Measurements from ENCODE around the gene MYH9.
"Not testable (repeated sequence)": the region's sequence is repeated elsewhere in the genome, so short reads cannot be mapped to it uniquely, and the experiment has no call there.

Gene MYH9

DNA sequence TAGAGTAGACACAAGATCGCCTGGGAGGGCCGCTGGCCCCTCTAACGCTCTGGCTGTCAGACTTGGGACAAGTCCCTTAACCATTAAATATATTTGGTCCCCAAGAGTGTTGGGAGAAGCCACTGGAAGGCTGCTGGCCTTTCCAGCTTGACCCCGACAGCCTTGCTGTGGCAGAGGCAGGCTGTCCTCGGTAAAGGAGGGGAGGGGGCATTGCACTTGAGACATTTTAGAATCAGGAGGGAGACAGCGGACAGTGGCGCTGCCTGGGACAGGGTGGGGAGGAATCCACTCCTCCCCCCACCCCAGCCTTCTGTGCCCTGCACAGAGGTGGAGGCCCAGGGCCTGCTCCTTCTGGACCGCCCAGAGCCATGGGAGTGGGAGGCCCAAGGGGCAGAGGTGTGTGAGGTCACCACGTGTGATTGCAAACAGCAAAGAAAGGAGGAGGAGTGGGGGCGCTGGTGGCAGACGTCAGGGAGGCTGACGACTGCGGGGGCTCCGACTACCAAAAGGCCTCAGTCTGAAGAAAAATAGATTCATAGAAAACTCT, 105.9 kb downstream of the MYH9 start:
- in situ Hi-C loops (cut with MboI; ENCODE audit: low sequenced_read_pairs): no loop called here

DNA sequence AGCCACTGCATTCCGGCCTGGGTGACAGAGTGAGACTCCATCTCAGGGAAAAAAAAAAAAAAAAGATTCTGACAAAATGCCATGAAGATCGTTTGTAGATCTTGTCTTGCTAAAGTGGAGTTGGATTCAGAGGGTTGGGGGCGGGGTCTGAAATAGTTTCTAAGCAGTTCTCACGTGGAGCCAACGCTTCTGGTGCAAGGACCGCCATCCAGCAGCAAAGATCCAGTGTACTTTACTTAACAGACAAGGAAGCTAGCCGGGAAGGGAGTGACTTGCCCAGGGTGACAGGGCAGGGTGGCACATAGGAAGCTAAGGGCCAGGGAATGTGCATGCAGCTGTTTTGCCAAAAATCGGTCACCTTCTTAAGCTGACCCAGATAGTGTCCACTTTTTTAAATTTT, 107.4 kb downstream of the MYH9 start:
- in situ Hi-C loops (cut with MboI; ENCODE audit: low sequenced_read_pairs): no loop called here

DNA sequence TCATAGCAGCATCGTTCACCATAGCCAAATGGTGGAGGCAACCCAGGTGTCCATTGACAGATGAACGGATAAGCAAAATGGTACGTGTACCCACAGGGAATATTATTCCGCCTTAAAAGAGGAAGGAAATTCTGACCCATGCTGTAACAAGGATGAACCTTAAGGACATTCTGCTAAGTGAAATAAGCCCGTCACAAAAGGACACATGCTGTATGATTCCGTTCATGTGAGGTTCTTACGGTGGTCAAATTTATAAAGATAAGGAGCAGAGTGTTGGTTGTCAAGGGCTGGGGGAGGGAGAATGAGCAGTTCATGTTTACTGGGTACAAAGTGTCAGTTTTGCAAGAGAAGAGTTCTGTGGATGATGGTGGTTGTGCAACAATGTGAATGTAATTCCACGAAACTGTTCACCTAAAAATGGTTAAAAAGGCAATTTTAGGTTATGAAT, 108.5 kb downstream of the MYH9 start:
- in situ Hi-C loops (cut with MboI; ENCODE audit: low sequenced_read_pairs): no loop called here

DNA sequence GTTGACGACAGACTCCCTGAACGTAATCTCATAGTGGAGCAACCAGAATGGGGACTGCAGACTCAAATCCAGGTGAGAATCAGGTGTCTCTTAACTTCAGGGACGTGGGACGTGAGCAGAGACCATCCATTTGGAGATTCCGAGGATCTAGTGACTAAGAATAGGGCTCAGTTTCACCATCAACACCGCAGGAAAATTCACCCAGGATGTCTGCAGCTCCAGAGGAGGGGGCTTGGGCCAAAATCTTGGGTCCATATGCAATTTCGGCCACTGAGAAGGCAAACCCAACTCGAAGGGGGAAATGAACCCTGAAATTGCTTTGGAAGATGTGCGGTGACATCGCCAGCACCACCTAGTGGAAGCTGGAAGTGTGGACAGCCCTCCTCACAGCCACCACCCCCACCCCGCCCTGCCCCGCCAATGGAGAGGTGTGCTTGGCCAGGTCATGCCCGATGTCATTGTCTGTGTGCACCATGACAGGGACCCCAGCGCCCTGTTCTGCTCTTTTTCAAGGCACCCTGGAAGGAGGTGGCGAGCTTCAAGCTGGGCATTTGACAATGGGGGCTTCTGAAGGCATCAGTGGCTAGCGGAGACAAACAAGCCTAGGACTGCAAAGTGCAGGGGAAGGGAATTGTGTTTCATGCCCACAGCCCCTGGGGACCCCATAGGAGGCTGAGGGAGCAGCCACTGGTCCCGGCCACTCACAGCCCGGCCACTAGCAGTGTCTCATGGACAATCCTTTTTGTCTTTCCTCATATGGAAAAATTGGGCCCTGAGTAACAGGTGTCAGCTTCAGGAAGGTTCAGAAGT, 110.1 kb downstream of the MYH9 start:
- in situ Hi-C loops (cut with MboI; ENCODE audit: low sequenced_read_pairs): no loop called here

DNA sequence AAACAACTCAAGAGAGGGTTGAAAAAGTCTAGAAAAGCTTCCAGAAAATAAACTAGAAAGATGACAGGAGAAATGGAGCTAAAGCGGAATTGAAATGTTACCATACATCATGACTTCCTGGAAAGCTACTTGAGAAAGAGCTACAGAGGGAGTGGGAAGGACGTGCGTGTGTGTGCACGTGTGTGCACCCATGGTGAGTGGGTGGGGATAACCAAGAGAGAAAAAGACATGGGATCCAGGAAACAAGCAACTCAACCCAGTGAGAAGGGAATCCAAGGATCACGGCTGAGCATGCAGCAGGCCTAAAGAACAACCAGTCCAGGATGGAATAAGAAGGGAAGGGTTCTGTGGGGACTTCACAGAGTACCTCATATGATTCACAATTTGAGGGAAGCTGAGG, 113.2 kb downstream of the MYH9 start:
- in situ Hi-C loops (cut with MboI; ENCODE audit: low sequenced_read_pairs): no loop called here

DNA sequence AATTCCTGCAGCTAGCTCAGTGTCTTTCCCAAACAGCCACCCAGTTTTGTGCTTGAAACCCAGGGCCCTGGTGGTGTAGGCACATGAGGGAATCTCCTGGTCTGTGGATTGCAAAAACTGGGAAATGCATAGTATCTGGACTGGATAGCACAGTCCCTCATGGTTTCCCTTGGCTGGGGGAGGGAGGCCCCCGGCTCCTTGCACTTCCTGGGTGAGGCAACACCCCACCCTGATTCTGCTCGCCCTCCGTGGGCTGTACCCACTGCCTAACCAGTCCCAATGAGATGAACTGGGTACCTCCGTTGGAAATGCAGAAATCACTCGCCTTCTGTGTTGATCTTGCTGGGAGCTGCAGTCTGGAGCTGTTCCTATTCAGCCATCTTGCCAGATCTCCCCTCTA, 115.8 kb downstream of the MYH9 start:
- in situ Hi-C loops (cut with MboI; ENCODE audit: low sequenced_read_pairs): not testable (repeated sequence)

DNA sequence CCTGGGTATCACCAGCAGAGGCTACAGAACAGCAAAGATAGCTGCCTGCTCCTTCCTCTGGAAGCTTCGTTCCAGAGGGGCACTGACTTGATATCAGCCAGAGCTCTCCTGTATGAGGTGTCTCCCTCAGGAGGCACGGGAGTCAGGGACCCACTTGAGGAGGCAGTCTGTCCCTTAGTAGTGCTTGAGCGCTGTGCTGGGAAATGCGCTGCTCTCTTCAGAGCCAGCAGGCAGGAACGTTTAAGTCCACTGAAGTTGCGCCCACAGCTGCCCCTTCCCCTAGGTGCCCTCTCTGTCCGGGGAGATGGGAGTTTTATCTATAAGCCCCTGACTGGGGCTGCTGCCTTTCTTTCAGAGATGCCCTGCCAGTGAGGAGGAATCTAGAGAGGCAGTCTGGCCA, 116.5 kb downstream of the MYH9 start:
- in situ Hi-C loops (cut with MboI; ENCODE audit: low sequenced_read_pairs): not testable (repeated sequence)

DNA sequence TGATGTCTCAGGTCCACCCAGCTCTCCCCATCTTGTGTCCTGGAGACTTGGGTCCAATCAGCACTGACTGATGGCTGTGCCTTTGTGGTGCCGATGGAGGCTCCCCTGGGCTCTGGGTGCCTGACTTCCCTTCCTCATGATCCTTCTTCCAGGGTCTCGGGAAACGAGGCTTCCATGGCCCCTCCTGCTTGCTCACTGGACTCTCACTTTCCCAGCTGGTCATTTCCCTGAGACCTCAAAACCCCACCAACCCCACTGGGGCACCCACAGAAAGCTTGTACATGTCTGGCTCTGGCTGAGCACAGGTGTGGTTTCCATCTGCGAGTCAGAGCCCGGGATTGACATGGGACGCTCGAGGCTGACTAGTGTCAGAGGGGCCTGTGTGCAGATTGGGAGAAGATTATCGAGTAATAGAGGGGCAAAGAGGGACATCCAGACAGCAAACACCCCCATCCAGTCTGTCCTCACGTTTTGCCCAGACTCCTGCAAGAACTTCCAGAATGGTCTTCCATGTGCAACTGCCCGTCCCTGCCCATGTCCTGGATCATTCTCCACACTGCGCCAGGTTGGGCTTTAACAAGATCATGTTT, 119.8 kb downstream of the MYH9 start:
- in situ Hi-C loops (cut with MboI; ENCODE audit: low sequenced_read_pairs): no loop called here

DNA sequence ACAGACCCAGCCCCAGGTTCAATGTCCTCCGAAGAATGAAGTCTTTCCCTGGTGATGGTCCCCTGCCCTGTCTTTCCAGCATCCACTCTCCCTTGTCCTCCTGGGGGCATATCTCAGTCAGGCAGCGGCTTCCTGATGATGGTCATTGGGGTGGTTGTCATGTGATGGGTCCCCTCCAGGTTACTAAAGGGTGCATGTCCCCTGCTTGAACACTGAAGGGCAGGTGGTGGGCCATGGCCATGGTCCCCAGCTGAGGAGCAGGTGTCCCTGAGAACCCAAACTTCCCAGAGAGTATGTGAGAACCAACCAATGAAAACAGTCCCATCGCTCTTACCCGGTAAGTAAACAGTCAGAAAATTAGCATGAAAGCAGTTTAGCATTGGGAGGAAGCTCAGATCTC, 120.7 kb downstream of the MYH9 start:
- in situ Hi-C loops (cut with MboI; ENCODE audit: low sequenced_read_pairs): no loop called here

DNA sequence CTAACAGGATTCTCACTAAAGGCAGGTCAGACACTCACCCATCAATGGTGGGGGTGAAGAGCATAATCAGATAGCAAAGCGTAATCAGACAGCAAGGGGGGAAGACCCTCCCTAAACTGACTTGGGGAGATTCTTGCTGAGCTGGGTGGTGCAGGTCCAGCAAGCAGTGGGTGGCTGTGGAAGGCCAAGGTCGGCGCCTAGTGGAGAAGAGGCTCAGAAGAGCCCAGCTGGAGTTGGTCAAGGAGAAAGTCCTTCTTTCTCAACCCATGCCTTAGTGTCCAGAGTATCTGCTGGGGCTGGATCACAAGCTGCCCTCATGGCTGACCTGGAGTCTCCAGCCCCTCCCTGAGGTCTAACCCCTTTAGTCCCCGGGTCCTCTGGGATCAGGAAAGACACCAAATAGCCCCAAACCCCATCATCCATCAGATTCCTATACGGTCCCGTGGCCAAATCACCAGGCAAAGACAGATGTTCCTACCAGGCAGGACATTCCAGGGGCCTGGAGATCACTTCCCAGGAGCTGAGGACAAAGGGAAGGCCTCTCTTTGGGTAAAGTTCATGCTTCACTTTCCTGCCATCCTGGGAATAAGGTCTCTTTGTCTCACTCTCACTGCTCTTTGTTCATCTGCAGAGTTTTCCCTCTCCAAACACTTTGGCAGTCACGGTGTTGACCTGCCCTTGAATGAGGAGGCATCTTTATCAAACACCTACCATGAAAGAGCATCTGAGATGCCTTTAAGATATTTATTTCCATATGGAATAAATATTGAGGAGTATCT, 123.7 kb downstream of the MYH9 start:
- in situ Hi-C loops (cut with MboI; ENCODE audit: low sequenced_read_pairs): not testable (repeated sequence)

DNA sequence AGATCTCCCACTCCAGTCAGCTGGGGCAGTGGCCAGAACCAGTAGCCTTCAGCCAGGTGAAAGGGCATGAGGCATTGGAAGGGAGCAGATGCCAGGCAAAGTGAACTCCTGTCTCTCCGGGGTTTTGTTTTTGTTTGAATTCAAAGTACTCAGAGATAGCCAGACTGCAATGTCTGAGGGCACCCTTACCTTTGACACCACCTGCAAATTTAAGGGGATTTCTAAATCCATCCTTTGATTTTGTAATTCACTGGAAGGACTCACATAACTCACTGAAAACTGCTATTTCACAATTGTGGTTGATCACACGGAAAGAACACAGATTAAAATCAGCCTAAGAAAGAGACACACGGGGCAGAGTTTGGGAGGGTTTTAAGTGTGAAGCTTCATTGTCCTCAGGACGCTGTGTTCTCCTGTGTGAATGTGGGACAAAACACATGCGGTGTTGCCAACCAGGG, 124.5 kb downstream of the MYH9 start:
- in situ Hi-C loops (cut with MboI; ENCODE audit: low sequenced_read_pairs): not testable (repeated sequence)

DNA sequence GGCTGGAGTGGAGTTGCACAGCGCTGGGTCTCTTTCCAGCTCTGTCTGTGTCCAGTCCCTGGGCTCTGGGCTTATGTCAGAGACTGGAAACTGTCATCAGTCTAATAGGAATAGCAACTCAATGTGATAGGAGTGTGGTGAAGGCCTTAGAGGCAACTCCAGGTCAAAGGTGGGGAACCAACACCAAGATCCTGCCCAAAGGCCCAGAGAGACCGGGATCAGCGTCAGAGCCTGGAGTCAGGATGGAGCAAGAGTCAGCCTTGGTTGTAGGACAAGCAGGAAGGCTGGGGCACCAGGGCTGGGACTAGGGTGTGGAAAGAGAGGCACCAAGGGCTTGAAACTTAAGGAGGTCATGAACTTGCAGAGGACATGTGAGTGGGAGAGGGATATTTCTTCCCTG, 125.5 kb downstream of the MYH9 start:
- in situ Hi-C loops (cut with MboI; ENCODE audit: low sequenced_read_pairs): not testable (repeated sequence)

DNA sequence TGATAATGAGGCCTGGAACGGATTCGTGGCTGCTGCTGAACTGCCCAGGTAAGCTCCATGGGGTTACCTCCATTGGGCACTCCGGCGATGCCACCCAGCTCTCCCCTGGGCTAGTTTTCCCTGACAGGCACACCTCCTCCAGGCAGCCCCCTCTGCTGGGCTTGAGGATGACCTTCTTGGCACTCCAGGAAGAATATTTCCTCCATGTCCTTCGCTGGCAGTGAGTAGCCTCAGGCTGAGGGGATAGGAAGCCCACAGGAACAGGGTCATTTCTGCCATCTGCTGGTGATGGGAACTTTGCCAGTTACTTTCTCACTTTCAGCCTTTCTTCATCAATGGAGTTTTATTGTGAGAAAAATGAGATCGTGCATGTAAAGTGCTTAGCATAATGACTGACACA, 126.1 kb downstream of the MYH9 start:
- in situ Hi-C loops (cut with MboI; ENCODE audit: low sequenced_read_pairs): not testable (repeated sequence)

DNA sequence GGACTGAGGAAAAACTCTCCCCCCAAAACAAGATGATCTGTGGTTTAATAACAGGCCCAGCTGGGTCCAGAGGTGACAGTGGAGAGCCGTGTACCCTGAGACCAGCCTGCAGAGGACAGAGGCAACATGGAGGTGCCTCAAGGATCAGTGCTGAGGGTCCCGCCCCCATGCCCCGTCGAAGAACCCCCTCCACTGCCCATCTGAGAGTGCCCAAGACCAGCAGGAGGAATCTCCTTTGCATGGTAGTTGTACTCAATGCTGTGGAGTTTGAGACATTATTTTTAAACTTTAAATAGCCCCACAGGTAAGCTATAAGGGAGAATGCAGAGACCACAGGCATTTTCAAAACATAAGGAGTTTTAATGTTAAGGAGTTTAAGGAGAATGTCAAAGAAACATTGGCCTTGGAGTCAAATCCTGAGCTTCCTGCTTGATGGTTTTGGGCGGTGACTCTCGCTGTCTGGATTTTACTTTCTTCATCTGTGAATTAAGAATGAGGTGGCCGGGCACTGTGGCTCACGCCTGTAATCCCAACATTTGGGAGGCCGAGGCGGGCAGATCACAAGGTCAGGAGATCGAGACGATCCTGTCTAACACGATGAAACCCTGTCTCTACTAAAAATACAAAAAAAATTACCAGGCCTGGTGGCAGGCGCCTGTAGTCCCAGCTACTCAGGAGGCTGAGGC, 128.0 kb downstream of the MYH9 start:
- in situ Hi-C loops (cut with MboI; ENCODE audit: low sequenced_read_pairs): no loop called here

DNA sequence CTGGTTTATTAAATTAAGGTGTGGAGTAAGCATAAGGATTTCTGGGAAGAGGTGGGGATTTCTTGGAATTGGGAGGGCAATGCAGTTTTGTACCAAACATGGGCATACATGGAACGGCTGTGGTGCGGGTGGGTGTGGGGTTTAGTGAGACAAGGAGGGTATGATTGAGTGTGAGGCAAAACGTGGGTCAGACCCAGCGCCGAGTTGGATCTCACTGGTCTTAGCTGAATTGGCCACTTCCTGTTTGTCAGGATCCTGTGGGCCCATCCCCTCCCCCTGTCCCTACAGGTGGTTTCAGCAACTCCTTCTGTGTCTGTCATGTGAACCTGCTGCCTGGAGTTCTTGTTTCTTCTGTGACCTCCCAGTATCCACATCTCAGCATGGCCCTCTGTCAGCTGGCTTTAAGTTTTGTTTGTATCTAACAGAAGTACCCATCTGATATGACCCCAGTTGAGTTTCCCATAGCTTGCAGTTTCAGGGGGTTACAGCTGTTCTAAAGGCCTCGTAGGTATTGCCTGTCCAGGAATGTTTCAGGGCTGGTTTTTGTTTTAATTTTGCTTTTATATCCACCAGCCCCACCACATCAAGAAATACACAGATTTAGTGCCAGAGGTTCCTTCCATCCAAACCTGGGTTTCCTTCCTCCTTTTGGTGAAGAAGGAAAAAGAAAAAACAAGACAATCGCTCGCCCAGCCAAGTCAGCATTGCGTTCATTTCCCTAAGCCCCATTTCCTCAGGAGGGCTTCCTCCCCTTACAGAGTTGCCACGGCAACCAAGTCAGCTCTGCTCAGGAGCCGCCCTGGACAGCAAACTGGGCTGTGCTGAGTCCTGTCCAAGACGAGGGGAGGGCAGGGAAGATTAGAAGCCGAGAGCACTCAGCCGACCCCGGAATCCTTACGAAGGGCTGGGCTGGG, 128.8 kb downstream of the MYH9 start:
- in situ Hi-C loops (cut with MboI; ENCODE audit: low sequenced_read_pairs): no loop called here

DNA sequence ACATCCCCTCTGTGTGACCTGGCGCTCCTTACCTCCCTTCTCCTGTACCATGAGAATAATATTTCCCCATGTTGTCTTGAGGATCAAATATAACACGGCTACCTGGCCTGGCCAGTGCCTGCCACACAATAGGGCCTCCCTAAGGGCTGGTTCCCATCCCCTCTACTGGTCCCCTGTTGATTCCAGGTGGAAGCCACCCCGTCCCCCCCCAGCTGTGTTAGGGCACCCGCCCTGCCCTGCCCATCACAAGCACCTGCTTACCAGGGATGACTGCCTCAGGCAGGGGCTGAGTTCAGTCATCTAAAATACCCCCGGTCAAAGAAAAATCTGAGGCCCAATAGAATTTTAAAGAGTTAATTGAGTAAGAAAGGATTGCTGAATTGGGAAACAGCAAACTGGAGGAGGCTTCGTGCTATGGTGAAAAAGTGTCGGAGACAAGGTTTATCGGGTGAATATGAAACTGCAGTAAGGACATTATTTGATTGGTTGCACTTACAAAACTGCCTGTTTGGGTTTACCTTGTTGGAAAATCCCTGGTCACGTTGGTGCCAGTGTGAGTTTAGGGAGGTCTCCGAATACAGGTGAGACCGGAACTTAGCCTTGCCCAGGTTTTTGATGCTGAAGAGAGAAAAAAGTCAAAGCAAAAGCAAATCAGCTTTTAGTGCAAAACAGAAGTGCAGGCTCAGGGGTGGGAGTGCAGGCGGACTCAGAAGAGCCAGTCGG, 129.7 kb downstream of the MYH9 start:
- in situ Hi-C loops (cut with MboI; ENCODE audit: low sequenced_read_pairs): no loop called here

DNA sequence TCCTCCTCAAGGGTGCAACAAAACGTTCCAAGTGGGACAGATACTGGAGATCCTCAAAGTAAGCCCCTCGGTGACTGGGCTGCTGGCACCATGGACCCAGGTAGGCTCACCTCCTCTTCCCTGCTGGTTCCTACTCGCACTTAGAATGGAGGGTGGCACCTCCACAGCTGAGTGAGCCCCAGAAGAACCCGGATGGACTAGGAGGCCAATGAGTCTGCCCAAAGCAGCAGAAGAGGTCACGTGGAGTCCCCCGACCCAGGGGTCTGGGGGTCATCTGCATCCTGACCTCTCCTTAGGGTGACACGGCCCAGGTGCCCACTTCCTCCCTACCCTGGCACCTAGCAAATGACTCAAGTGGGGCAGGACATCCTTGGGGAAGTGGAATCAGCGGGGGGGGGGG, 130.5 kb downstream of the MYH9 start:
- in situ Hi-C loops (cut with MboI; ENCODE audit: low sequenced_read_pairs): no loop called here

DNA sequence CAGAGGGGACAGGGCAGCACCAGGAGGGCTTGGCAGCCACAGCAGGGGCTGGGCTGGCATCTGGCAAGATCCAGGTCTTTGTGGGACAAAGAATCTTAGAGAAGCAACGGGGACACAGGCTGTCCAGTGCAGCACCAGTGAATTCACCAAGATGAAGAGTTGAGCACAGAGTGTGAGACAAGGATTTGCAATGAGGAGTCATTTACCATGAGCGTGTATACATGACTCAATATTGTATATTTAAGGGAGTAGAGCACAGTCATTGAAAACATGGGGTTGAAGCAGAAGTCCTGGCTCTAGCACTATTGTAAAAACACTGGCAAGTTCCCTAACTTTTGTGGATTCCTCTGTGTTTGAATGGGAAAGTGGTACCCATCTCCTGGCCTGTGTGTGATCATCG, 131.3 kb downstream of the MYH9 start:
- in situ Hi-C loops (cut with MboI; ENCODE audit: low sequenced_read_pairs): no loop called here

DNA sequence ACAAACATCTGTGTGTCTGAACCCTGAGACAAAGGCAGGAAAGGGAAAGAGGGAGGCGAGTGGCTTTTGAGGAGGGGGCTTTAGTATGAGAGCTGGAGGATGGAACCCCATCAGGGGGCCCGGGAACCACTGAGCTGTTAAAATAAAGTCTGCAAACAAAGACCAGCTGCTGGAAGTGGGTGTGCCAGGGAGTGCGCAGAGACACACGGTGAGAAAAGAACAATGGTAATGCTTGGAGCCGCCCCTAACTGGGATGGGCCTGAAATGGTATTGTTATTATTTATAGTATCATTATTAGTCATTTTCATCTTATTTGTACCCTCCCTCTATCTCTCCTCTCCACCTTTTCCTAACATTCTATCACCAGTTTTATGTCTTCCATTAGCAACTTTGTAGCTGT, 132.2 kb downstream of the MYH9 start:
- in situ Hi-C loops (cut with MboI; ENCODE audit: low sequenced_read_pairs): not testable (repeated sequence)
